Adipose tissue (tissue), 3 donors: ENCODE results near the gene RNF130. TPM values are rescaled to one million over a fixed set of nuclear protein-coding genes. Genes with fewer than 3 reads are reported as not detected.

Source experiments
- H3K27ac ChIP-seq: one replicate; pipeline ENCODE4 v1.5.1; 2013; ENCODE audit warnings: low read depth, low read length
- WGBS, 3 donors: extraction: QIAGEN DNeasy Blood & Tissue Kit; methylation state at CpG; one replicate each; pipeline ENCODE4 v1.1.7; 2013; 5-methylcytosine and 5-hydroxymethylcytosine counted together
- polyA plus RNA-seq, 3 donors: library from polyadenylated mRNA; stranded (reverse); fragments of 200-250 nt; gene quantifications; one replicate each; pipeline ENCODE4 v1.2.3, GENCODE V29; 2013
- donor health status: healthy with polysubstance abuse.
- donor health status: Bipolar disorder and iron deficiency.
- donor health status: healthy.

Gene RNF130, protein sequence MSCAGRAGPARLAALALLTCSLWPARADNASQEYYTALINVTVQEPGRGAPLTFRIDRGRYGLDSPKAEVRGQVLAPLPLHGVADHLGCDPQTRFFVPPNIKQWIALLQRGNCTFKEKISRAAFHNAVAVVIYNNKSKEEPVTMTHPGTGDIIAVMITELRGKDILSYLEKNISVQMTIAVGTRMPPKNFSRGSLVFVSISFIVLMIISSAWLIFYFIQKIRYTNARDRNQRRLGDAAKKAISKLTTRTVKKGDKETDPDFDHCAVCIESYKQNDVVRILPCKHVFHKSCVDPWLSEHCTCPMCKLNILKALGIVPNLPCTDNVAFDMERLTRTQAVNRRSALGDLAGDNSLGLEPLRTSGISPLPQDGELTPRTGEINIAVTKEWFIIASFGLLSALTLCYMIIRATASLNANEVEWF
- 100 to 1,000 TPM in 1 of 3 donors, 10 to 100 TPM in 2; 37.6 to 103 (median 93.2) TPM for polyA plus RNA-seq

DNA sequence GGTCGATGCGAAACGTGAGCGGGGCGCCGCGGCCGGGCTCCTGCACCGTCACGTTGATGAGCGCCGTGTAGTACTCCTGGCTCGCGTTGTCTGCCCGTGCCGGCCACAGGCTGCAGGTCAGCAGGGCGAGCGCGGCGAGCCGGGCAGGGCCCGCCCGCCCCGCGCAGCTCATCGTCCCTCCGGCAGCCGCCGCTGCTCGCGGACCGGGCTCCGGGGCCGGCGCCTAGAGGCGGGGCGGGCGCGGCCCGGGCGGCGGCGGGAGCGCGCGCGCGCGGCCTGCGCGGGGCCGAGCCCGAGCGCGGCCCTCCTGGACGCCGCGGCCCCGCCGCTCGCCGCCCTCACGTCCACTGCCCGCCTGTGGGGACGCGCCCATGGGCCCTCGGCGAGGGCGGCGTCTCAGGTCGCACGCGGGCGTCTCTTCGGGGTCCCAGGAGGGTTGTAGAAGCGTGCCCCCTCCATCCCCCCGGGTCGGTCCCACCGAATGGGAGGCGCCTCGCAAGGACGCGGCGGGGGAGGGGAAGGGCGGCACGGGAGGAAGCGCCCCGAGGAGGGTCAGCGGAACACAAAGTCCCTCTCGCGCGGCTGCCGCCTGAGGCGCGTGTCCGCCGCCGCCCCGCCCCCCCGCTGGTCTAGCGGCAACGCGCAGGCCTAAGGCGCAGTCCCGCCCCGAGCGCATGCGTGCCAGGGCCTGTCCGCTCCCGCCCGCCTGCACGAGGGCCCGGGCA lies at the start of gene RNF130:
Gene RNF130 (minus strand): TSS at position 229 of the 725 bp plus-strand sequence. CDS start 57 bp downstream, at position 172.
- H3K27ac ChIP-seq, result peak within 1 kb of the TSS; percentile 86
- WGBS, 3 donors, result 0% methylated on average over 71 to 113 of the region's 113 CpGs

DNA sequence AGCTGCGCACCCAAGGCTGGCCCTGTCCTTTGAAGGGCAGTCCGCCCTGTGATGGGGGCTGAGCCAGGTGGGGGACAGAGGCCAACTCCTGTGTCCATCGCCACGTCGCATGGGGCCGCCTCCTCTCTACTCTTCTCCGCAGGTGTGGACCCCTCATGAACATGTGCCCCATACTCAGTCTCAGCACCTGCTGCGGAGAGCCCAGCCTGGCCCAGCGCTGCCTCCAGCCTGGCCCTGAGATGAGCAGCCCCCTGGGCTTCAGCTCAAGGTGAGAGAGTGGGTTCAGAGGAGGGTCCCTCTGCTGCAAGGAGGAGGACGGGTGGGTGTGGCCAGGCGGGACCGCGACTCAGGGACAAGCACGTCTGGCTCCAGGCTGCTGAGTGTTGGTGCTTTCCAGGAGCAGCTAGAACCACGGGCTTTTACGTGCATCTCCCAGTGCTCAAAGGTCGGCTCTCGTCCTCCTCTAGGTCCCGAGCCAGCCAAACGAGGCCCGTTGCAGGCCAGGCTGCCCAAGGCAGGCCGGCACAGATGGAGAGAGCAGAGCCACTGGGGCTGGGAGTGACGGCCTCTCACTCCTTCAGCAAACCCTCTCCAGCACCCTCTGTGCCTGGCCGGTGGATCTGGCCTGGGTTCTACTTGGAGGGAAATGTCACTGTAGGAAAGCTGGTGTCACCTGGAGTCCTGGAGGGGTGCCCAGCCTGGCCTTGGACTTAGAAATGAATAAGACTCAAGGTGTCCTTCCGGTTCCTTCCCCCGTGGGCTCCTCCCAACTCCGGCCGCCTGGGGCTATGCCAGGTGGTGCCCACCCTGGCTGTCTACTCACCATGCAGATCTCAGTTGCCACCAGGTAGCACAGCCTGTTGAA lies 48.9 kb upstream of the RNF130 start:
- WGBS, 3 donors, result 65 to 88% (median 78%) methylated on average over 28 of the region's 28 CpGs
- no peak overlapping the region for H3K27ac ChIP-seq

DNA sequence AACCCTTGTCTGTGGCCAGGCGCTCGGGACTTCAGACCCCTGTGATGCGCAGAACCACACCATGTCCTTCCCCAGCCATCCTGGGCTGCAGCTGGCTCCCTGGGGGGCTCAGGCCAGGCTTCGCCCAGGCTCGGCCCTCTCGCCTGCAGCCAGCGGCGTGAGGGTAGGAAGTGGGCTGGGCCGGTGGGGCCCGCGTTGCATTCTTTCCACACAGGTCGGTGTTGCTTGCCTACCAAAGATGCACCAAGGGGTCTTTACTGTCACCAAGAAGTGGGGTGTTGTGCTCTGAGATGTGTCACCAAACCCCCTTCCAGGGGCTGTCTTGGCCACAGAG lies 48.3 kb upstream of the RNF130 start:
- H3K27ac ChIP-seq, result no peak overlapping the region
- 88 to 92% (median 89%) methylated on average over 12 of the region's 12 CpGs for WGBS, 3 donors

DNA sequence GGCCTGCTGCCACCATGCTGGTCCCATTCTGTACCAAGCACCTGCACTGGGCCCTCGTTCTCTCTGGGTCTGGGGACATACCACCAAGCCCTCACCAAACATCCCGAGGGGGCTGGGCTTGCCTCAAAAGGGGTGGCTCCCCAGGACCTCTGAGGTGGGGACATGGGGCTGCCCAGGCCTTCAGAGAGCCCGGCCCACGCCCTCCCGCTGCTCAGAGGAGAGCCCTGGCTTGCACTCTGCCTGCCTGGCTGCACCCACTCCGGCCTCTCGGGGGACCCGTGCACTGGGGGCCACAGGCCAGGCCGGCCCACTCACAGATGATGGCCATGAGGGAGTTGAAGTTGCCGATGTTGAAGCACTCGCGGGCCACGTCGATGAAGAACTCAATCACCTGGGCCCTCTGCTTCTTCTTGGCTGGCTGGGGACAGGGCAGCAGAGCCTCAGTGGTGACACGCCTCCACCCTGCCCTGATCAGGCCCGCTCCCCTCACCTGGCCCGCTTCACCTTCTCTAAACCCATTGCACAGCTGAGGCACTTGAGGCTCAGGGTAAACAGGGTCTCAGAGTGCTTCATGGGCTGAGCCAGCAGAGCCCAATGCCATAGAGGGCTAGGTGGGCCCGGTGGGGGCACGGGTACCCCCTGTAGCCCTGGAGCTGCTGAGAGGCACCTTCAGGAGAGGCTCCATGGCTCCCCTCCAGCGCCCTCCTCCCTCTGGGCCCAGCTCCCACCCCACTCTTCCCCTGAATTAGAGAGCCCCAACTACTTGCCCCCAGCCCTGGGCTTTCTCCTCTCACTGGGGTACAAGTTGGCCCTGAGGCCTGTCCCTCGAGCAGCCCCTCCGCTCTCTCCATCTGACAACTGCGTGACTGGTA lies 47.7 kb upstream of the RNF130 start:
- WGBS, 3 donors, result 91 to 93% (median 93%) methylated on average over 23 of the region's 23 CpGs

DNA sequence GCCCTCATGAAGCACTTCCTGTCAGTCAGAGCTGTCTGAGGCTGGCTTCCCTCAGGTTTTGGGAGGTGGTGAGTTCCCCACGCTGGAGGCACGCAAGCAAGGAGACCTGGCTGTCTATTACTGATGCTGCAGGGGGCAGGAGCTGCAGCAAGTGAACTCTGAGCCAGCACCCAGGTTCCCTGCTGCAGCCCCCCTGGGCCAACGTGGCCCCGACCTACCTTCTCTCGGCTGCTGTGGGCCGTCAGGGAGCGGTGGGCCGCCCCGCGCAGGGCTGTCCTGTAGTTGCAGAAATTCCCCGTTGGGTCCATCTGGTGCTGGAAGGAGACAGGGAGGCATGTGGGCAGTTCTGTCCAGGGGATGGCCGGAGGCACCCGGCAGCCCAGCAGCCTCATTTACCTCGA lies 46.8 kb upstream of the RNF130 start:
- no peak overlapping the region for H3K27ac ChIP-seq
- 89 to 94% (median 91%) methylated on average over 13 to 14 of the region's 14 CpGs for WGBS, 3 donors

More for the DNA sequence above, 47.7 kb upstream of the RNF130 start:
- H3K27ac ChIP-seq, result no peak overlapping the region

DNA sequence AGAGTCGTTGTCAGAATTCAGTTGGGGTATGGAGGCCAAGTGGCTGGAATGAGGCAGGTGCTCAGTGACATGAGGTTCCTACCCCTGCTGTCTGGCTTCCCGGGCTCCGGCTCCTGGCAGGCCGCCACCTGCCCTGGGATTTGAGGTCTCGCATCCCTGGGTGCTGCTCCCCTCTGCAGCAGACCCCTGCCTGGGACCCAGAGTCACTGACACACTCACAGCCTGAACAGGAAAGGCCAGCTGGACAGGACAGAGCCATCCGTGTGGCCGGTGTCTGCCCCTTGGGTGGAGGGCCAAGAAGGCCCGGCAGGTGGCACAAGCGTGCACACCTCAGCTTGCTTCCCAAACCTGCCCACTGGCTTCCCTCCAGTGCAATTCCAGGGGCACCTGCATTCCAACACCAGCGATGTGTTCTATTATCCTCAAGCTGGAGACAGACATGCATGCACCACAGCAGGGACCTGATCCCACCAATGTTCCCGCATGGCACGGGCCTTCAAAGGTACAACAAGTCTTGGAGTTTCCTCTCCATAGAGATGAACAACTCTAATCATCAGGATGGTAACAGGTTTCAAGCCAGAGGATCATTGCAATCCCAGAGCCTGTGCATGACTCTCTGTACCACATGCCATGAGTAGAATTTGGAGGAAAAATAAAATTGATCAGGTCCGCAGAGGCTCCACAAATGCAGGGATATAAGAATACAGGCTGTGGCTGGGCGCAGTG lies 45.6 kb upstream of the RNF130 start:
- 63 to 88% (median 88%) methylated on average over 13 to 14 of the region's 14 CpGs for WGBS, 3 donors
- no peak overlapping the region for H3K27ac ChIP-seq

DNA sequence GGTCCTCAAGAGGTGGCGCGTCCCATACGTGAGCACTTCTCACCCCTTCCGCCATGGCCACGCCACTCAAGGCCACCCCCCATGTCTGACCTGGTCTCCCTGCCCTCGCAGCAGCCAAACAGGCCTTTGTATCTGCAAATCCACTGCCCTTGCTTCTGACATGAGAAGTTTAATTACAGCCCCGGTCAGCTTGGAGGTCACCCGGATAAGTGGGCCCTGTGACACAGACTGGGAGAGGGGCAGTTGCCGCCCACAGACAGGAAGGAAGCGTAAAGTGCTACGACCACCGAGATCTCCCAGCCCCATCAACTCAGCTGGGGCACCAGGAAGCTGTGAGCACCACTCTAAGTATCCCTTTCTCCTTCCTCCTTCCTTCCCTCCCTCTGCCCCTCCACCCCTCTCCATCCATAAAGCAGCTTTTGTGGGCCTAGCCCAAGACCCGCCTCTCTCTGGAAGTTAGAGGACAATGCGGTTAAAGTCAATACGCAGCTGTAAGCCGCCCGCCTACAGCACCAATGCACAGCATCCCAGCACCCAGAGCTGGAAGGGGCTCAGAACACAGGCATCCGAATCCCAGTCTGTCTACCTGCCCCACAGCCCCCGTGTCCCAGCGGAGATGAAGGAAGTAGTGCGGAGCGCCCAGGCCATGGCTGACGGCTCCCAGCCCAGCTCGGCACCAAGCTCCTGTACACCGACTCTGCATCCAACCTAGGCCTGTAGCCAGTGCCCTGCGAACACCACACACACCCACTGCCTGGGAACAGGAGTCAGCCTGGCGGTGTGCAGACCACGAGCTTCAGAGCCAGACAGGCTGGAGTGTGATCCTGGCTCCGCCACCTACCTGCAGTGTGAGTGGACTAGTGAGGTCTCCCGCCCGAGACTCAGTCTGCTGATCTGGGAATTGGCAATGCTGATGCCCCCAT lies 44.8 kb upstream of the RNF130 start:
- no peak overlapping the region for H3K27ac ChIP-seq
- 77 to 81% (median 80%) methylated on average over 31 of the region's 31 CpGs for WGBS, 3 donors

DNA sequence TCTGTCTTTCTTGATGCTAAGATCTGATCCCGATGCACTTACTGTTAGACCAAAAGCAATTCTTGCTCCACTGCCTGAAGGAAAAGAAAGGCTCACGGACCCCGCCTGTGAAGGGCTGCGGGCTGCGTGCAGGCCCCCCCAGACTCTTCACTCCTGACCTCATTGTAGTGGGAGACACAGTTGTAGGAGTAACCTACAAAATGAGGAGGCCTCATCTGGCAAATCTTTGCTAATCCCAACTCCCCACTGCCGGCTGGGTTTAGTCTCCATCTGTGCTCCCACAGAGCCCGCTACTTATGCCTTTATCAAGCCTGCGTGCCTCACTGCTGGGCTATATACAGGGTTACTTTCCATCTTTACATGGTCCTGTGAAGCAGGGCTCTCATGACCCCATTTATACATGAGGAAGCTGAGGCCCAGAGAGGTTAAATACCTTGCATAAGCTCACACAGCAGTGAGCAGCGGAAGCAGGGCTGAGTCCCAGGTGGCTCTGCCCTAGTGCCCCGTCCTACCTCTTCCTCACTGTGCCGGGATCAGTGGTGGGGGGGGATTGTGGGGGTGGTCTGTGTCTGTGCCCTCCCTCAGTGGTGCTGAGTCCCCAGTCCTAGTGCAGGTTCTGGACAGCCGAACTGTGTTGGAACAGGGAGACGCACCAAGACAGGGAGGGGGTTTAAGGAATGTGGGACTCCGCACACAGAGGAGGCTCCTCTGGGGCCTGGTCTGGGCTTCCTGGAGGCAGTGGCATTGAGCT lies 43.9 kb upstream of the RNF130 start:
- no peak overlapping the region for H3K27ac ChIP-seq
- WGBS, 3 donors, result 79 to 86% (median 83%) methylated on average over 14 of the region's 14 CpGs

DNA sequence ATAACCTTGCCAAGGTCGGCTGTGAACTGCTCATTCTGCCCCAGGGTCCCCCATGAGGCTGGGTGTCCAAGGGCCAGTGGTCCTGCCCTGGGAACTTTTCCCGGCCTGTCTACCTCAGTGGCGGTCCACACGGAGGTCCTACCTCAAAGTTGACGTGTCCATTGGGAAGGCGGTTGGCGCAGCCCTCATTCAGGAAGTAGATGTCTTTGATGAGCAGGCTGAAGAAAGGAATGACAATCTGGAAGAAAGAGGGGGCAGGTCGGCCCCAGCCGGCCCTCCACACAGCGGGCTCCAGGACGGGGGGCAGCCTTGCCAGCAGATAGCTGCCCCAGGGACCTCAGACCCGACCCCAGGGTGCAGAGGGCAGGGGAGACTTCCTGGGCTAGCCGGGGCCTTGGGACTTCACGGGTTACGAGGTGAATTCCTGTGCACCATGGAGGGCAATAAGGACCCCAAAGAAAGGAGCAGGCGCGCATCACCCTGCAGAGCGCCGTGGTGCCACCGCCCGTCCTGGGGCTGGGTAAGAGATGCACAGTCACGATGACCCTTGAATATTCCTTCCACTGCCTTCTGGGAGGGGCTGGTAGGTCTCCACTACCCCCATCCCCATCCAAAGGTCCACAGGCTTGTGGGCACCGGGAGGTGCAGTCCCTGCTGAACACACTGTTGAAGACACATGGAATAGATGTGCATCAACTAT lies 42.9 kb upstream of the RNF130 start:
- 87 to 89% (median 87%) methylated on average over 23 of the region's 23 CpGs for WGBS, 3 donors
- no peak overlapping the region for H3K27ac ChIP-seq

DNA sequence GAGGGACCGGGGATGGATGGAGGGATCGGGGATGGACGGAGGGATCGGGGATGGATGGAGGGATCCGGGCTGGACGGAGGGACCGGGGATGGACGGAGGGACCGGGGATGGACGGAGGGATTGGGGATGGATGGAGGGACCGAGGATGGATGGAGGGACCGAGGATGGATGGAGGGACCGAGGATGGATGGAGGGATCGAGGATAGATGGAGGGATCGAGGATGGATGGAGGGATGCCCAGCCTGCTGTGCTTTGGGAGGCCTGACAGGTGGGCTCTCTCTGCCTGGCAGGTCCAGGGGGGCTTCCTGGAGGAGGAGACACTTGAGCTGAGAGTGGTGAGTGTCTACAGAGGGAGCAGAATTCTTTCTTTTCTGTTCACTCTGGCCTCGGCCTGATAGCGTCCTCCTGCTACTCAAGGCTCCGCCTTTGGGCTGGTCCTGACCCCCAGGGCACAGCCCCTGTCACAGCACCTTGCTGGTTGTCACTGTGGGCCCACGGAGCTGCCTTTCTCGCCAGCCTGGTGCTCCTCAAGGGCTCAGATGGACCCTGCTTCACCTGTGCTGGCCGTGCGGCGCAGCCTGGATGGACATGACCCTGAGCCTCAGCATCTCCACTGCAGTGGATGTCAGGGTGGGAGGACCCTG lies 42.2 kb upstream of the RNF130 start:
- WGBS, 3 donors, result 89 to 91% (median 90%) methylated on average over 18 to 23 of the region's 23 CpGs
- H3K27ac ChIP-seq, result no peak overlapping the region

DNA sequence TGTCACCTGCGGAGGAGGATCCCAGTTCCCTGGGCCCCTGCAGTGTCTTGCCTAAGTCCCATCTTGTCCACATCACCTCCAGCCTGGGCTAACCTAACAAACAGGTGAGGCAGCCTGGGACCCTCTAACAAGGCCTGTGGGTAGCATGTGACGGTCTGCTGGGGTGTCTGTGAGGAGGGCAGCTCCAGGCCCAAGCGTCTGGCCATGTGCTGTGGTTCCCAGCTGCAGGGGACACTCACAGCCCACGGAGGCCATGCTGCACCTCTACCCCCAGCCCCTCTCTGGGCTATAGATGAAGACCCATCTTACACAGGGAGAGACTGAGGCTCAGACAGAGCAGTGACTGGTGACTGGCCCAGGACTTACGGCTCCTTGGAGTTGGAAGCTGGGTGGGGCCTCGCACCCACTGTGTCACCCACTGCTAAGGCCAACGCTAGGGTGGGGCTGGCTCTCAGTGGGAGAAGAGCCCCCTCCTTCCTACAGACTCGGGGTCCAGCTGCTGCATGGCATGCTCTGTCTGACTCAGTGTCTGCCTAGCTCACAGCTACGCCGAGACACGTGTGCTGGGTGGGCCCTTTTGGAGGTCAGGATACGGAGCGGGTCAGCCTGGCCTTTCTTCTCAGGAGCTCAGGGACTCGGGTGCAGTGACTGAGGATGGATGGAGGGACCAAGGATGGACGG lies 40.8 kb upstream of the RNF130 start:
- WGBS, 3 donors, result 80 to 86% (median 85%) methylated on average over 15 of the region's 15 CpGs
- H3K27ac ChIP-seq, result no peak overlapping the region

DNA sequence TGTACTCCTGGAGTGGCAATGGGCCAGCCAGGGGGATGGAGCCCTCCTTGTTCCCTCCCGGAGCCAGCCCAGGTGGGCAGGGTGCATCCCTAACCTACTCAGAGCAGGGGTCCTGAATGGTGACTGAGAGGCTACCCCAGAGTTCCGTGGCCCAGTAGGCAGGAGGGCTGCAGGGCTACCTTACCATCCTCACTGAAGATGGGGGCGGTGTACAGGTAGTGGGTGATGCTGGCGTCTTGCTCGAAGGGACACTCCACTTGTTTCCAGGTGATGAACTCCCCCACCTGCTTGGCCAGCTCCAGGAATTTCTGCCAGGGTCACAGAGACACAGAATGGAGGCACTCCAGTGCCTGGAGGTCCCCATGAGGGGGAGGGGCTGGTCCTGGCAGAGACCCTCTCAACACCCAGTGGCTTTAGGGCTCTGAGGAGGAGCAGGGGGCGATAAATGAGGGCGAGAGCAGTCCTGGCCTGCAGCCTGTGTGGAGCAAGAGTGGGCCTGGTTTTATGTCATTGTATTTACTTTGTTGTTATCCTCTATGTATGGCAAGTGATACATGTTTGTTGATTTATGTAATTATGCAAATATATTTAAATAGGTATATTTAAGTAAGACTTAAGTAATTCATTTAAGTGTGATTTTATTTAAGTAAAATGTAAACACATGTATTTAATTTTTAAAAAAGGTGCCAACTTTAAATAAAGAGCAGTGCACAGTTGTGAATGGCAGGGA lies 39.9 kb upstream of the RNF130 start:
- WGBS, 3 donors, result 78 to 90% (median 87%) methylated on average over 7 of the region's 7 CpGs
- no peak overlapping the region for H3K27ac ChIP-seq

DNA sequence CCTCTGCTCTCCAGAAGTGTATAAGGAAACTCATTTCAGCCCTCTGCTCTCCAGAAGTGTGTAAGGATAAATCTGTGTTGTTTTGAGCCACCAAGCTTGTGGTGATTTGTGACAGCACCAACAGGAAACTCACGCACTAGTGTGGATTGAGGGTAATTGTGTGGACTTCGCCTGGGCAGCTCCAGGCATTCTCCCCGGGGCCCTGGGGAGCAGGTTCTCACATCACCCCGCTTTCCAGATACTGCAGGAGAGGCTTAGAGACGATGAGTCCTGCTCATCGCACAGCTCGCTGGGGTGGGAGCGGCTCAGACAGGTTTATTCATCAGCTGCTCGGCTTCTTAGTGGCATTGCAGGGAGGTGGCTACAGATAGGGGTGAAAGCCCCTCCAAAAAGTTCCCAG lies 38.4 kb upstream of the RNF130 start:
- H3K27ac ChIP-seq, result no peak overlapping the region
- WGBS, 3 donors, result 70 to 83% (median 76%) methylated on average over 9 of the region's 9 CpGs

DNA sequence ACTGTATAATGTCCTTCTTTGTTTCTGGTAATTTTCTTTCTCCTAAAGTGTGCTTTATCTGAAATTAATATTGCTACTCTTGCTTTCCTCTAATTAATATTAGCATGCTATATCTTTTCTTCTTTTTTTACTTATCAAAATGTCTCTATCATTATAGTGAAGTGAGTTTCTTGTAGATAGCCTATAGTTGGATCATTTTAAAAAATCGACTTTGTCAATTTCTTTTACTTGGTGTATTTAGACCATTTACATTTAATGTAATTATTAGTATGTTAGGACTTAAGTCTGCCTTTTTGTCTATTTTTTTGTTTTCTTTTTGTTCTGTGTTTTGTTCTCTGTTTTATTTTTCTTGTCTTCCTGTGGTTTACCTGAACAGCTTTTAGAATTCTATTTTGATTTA lies 35.4 kb upstream of the RNF130 start:
- 87 to 97% (median 88%) methylated on average over 1 of the region's 1 CpG for WGBS, 3 donors
- H3K27ac ChIP-seq, result no peak overlapping the region
